Measurements from ENCODE around the gene TRNT1.

The TRNT1 gene

DNA sequence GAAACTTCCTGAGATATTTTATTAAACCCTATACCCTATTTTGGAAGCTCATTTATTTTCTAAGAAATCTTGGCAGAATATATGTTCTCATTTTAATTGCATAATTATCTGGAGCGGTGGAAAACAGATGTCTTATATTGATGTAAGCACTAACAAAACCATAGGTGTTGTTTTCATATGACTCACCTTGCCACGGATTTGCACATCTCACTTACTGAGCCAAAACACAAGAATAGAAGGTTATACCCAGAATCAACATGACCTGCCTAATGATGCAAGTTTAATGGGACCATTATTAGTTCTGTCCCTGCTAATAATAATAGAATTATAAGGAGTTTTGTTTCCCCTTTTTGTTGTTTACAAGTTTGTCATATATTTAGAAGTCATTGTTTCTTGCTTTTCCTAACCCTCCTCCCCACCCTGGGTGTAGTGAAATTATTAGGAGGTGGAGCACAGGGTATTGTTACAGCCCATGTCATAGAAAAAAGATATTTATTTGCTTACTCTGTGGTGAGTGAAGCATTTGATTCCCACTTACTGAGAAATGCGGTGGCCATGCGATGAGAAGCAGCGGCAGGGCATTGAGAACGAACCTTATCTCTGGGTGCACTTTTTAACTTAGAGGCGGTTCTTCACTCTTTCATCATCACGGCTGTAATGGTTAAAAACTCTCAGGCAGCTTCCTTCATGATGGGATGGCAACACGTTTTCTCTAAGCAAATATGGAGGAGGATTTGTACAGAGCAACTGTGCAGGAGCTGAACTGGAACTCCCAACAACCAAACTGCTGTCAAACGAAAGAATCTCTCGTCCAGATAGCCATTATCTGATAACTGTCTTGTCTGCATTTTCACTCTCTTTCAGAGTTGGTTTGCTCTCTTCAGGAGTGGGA is 17.1 kb upstream of the TRNT1 start:
- DNase-seq: no peak
- no peaks in the 10 kb centered on the region for H3K27me3 Mint-ChIP-seq (ENCODE audit: low read depth, poor library complexity)
- H3K4me3 Mint-ChIP-seq: no peak overlapping the region
- peaks cover 19% of the 10 kb centered on the region for H3K4me1 Mint-ChIP-seq
- no peaks in the 10 kb centered on the region for H3K9me3 Mint-ChIP-seq
- TF ChIP-seq, protein P1, sequence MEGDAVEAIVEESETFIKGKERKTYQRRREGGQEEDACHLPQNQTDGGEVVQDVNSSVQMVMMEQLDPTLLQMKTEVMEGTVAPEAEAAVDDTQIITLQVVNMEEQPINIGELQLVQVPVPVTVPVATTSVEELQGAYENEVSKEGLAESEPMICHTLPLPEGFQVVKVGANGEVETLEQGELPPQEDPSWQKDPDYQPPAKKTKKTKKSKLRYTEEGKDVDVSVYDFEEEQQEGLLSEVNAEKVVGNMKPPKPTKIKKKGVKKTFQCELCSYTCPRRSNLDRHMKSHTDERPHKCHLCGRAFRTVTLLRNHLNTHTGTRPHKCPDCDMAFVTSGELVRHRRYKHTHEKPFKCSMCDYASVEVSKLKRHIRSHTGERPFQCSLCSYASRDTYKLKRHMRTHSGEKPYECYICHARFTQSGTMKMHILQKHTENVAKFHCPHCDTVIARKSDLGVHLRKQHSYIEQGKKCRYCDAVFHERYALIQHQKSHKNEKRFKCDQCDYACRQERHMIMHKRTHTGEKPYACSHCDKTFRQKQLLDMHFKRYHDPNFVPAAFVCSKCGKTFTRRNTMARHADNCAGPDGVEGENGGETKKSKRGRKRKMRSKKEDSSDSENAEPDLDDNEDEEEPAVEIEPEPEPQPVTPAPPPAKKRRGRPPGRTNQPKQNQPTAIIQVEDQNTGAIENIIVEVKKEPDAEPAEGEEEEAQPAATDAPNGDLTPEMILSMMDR (IDR thresholded peaks at IDR 0.05): no peak
- peak overlapping the region; percentile 64 for H3K27ac Mint-ChIP-seq
- H3K36me3 Mint-ChIP-seq (ENCODE audit: low read depth): no peaks in the 10 kb centered on the region

DNA sequence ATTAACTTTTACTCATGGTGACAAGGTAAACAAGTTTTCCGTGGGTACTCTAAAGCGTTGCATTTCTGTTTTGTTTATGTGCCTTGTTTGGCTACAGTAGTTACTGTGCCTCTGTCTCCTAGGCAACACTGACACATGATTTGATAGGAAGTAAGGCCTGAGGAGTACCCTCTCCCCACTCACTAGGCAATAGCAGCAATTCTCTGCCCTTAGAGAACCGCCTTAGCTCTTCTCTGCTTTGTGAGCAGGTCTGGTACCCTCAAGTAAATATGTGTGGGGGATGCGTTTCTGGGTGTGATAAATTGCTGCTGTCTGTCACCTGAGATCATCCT is 16.5 kb upstream of the TRNT1 start, which contains the start of gene IL5RA:
TSS of gene IL5RA (minus strand) at position 76 of the 332 bp plus-strand sequence. CDS start 5,390 bp downstream, outside the sequence.
- H3K4me1 Mint-ChIP-seq: peaks cover 19% of the 10 kb centered on the region
- no peak for DNase-seq
- no peaks in the 10 kb centered on the region for H3K27me3 Mint-ChIP-seq (ENCODE audit: low read depth, poor library complexity)
- TF ChIP-seq, protein P1 (IDR thresholded peaks at IDR 0.05): no peak
- no peak within 1 kb of the TSS for H3K4me3 Mint-ChIP-seq
- no peaks in the 10 kb centered on the region for H3K9me3 Mint-ChIP-seq
- H3K27ac Mint-ChIP-seq: peak within 1 kb of the TSS; percentile 64
- H3K36me3 Mint-ChIP-seq (ENCODE audit: low read depth): no peaks in the 10 kb centered on the region

DNA sequence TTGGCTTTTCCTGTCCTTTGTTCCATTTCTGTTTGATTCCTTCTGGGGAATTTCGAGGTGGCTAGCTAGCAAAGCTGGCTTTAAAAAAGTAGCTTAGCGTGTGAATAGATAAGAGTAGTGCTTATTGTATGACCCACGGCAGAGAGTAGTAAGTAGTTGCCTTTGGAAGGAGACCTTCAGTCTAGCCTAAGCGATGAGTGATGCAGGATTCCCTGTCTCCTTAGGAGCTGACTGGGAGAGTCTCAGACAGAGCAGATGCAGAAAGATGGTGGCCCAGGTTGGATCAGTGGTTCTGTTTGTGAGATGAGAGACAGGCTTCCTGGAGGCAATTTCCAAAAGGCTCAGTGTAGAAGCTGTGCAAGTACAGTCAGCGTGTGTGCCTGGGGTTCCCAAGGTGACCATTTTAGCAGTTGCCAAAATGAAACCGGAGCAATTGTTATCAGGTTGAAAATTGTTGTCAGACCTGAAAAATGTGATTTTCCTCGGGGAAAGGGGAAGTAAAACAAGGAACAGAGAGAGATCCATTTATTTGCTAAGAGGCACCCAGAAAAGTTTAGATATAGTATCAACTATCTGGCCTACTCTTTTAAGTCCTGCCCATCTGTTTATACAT is 15.9 kb upstream of the TRNT1 start:
- H3K4me1 Mint-ChIP-seq: peaks cover 19% of the 10 kb centered on the region
- H3K9me3 Mint-ChIP-seq: peaks cover 3% of the 10 kb centered on the region
- DNase-seq: no peak
- H3K36me3 Mint-ChIP-seq (ENCODE audit: low read depth): no peaks in the 10 kb centered on the region
- no peaks in the 10 kb centered on the region for H3K27me3 Mint-ChIP-seq (ENCODE audit: low read depth, poor library complexity)
- H3K27ac Mint-ChIP-seq: peak overlapping the region; percentile 64
- no peak overlapping the region for H3K4me3 Mint-ChIP-seq
- TF ChIP-seq, protein P1 (IDR thresholded peaks at IDR 0.05): no peak

DNA sequence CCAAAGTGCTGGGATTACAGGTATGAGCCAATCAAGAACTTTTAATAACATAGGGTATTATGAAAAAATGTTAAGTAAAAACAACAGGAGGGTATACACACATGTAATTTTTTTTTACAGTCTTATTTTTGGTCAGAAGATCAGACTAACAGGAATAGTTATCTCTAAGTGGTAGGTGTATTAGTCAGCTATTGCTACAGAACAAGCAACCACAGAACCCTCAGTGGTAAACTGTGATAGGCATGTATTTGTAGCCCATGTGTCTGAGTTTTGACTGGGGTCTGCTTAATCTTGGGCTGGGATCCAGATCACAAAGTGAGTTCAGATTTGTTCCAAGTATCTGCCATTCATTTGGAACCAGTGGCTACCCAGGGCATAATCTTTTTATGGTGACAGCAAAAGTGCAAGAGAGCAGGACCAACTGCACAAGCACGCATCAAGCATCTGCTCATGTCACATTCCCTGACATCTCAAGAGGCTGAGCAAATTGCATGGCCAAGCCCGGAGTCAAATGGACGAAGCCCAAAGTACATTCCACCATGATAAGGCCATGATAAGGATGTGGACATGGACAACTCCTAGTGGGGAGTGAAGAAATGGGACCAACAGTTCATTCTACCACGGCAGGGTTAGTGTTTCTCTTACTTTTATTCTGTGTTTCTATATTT is 13.6 kb upstream of the TRNT1 start:
- TF ChIP-seq, protein P1 (IDR thresholded peaks at IDR 0.05): no peak
- Mint-ChIP-seq H3K9me3 (peaks cover 3% of the 10 kb centered on the region), H3K36me3 (ENCODE audit: low read depth) (no peaks in the 10 kb centered on the region), H3K4me3 (no peak overlapping the region), H3K27me3 (ENCODE audit: low read depth, poor library complexity) (peaks cover 3% of the 10 kb centered on the region), H3K4me1 (peaks cover 19% of the 10 kb centered on the region), H3K27ac (no peak overlapping the region)
- DNase-seq: no peak

DNA sequence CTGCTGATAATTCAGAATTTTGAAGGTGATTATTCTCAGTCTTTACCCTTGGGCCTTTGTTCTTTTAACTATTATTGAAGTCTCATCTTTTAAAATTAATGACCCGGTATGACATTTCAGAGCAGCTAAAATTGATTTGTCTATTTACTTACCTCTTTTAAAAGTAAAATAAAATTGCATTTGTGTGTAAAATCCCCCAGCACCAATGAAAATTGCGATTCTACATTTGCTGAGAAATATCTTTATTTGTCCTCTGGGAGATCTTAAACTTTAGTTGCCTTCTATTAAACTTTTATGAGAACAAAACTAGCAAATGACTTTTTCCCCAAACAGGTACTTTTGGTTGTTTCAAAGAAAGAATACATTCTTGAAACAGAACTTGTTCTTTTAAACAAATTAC is 9.1 kb upstream of the TRNT1 start:
- TF ChIP-seq, protein P1 (IDR thresholded peaks at IDR 0.05): no peak
- peaks cover 3% of the 10 kb centered on the region for H3K9me3 Mint-ChIP-seq
- no peaks in the 10 kb centered on the region for H3K4me1 Mint-ChIP-seq

More for the DNA sequence above, 9.1 kb upstream of the TRNT1 start:
- no peak overlapping the region for H3K27ac Mint-ChIP-seq
- H3K4me3 Mint-ChIP-seq: no peak overlapping the region
- peaks cover 11% of the 10 kb centered on the region for H3K27me3 Mint-ChIP-seq (ENCODE audit: low read depth, poor library complexity)
- no peaks in the 10 kb centered on the region for H3K36me3 Mint-ChIP-seq (ENCODE audit: low read depth)
- DNase-seq: no peak

All from nephron progenitor cell (in vitro differentiated cells).